Suprapubic skin (tissue), 4 donors: ENCODE data around the gene COL18A1.
A peak's percentile ranks its signal among the peaks of the same experiment; 100 is the strongest.

Source experiments
- EP300 ChIP-seq: sonication (generic); formaldehyde crosslinking; IDR thresholded peaks from one replicate; pipeline ENCODE4 v1.6.1; 2017; ENCODE audit warnings: antibody characterized with exemption
- POLR2A ChIP-seq, 2 donors: fragments of 450-650 bp; IDR thresholded peaks; one replicate each; pipeline ENCODE4 v1.6.1; 2017; ENCODE audit warnings: antibody characterized with exemption in 2 of 2, mild to moderate bottlenecking in 2 of 2, moderate library complexity in 2 of 2
- POLR2AphosphoS5 ChIP-seq, 3 donors: sonication (generic); formaldehyde crosslinking; IDR thresholded peaks; one replicate each; pipeline ENCODE4 v1.6.1; 2017; ENCODE audit warnings: antibody characterized with exemption in 3 of 3
- TF ChIP-seq, protein P1 (sequence below), 2 donors: fragments of 200-600 bp in 1 of 2; fragments of 450-650 bp in 1 of 2; sonication (generic) in 1 of 2; IDR thresholded peaks; one replicate each; pipeline ENCODE4 v1.5.1; 2016 to 2019; ENCODE audit warnings: antibody characterized with exemption in 2 of 2, mild to moderate bottlenecking in 1 of 2, moderate library complexity in 1 of 2

DNA sequence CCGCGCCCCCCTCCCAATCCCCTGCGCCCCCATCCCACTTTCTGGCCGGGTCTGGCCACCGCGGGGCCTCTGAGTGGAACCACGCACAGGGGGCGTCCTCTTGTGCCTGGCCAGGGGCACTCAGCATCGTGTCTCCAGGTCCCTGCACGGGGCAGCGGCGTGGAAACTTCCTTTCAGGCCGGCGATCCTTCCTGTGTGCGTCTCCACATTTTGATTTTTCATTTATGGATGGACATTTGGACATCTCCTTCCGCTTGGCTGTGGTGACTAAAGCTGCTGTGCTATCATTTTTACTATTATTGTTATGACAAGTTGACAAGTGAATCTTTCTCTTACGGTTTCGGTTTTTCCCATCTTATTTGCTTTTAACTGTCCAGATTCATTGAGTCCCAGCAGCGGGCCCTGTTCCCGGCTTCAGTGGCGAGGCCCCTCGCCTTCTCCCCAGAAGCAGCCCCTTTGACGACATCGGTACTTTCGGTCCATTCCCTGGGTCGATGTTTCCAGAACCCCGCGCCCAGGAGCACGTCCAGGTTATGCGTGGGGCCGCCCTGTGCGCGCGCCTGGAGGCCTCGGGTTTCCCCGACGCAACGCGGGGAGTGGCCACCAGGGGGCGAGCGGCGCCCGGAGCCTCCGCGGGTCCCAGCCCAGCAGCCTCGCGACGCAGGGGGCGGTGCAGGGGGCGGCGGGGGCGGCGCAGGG, 149.7 kb downstream of the COL18A1 start:
- no peak for TF ChIP-seq POLR2A (IDR thresholded peaks at IDR 0.05)
- TF ChIP-seq, protein P1, sequence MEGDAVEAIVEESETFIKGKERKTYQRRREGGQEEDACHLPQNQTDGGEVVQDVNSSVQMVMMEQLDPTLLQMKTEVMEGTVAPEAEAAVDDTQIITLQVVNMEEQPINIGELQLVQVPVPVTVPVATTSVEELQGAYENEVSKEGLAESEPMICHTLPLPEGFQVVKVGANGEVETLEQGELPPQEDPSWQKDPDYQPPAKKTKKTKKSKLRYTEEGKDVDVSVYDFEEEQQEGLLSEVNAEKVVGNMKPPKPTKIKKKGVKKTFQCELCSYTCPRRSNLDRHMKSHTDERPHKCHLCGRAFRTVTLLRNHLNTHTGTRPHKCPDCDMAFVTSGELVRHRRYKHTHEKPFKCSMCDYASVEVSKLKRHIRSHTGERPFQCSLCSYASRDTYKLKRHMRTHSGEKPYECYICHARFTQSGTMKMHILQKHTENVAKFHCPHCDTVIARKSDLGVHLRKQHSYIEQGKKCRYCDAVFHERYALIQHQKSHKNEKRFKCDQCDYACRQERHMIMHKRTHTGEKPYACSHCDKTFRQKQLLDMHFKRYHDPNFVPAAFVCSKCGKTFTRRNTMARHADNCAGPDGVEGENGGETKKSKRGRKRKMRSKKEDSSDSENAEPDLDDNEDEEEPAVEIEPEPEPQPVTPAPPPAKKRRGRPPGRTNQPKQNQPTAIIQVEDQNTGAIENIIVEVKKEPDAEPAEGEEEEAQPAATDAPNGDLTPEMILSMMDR (IDR thresholded peaks at IDR 0.05), result peak; percentile 80 to 82
- no peak for TF ChIP-seq POLR2AphosphoS5 (IDR thresholded peaks at IDR 0.05)
- TF ChIP-seq EP300, result no peak
